Osteocyte (in vitro differentiated cells): ENCODE results near the gene LYVE1. TPM values are rescaled to one million over a fixed set of nuclear protein-coding genes. Genes with fewer than 3 reads are reported as not detected.

Source experiments
- DNase-seq: peaks from one replicate; pipeline ENCODE4 v3.0.0; 2021; ENCODE audit warnings: mixed read lengths; ENCODE audit not compliant: unreplicated experiment; ENCODE audit errors: extremely low spot score
- H3K27ac Mint-ChIP-seq: one replicate; pipeline ENCODE4 v1.8.0; 2021; ENCODE audit warnings: mild to moderate bottlenecking, mixed read lengths; ENCODE audit not compliant: unreplicated experiment
- H3K27me3 Mint-ChIP-seq: one replicate; pipeline ENCODE4 v1.8.0; 2021; ENCODE audit warnings: mixed read lengths; ENCODE audit not compliant: unreplicated experiment
- H3K36me3 Mint-ChIP-seq: one replicate; pipeline ENCODE4 v1.8.0; 2021; ENCODE audit warnings: mixed read lengths; ENCODE audit not compliant: unreplicated experiment
- H3K4me1 Mint-ChIP-seq: one replicate; pipeline ENCODE4 v1.8.0; 2021; ENCODE audit warnings: mixed read lengths; ENCODE audit not compliant: unreplicated experiment
- H3K4me3 Mint-ChIP-seq: one replicate; pipeline ENCODE4 v1.8.0; 2021; ENCODE audit warnings: mild to moderate bottlenecking, moderate library complexity, mixed read lengths; ENCODE audit not compliant: unreplicated experiment
- H3K9me3 Mint-ChIP-seq: one replicate; pipeline ENCODE4 v1.8.0; 2021; ENCODE audit warnings: mixed read lengths; ENCODE audit not compliant: unreplicated experiment
- CTCF ChIP-seq: fragments of 200-600 bp; sonication (generic); IDR thresholded peaks from 2 replicates; pipeline ENCODE4 v1.5.0; 2021; ENCODE audit warnings: antibody characterized with exemption, mild to moderate bottlenecking, moderate library complexity
- total RNA-seq: library from RNA; stranded (reverse); gene quantifications from 2 replicates; pipeline ENCODE4 v1.2.1, GENCODE V29; 2021

LYVE1 gene
- total RNA-seq, 1 donor from 2014 or later, result 1.5 TPM

GRCh38 chr11:10541561-10541930 is 26.9 kb downstream of the LYVE1 start:
- peak overlapping the region; percentile 92 for H3K4me3 Mint-ChIP-seq
- no peaks in the 10 kb centered on the region for H3K9me3 Mint-ChIP-seq
- H3K27ac Mint-ChIP-seq, result peak overlapping the region; percentile 88
- DNase-seq, result no peak
- no peaks in the 10 kb centered on the region for H3K36me3 Mint-ChIP-seq
- no peaks in the 10 kb centered on the region for H3K27me3 Mint-ChIP-seq
- peaks cover 36% of the 10 kb centered on the region for H3K4me1 Mint-ChIP-seq
- TF ChIP-seq CTCF, result no peak

GRCh38 chr11:10540915-10541560 is 27.4 kb downstream of the LYVE1 start, which contains the start of gene RNF141:
RNF141 (minus strand) TSS chr11:10541187; CDS start chr11:10534158, 7,029 bp downstream.
- peaks cover 41% of the 10 kb centered on the region for H3K4me1 Mint-ChIP-seq
- no peaks in the 10 kb centered on the region for H3K27me3 Mint-ChIP-seq
- peak within 1 kb of the TSS; percentile 92 for H3K4me3 Mint-ChIP-seq
- no peaks in the 10 kb centered on the region for H3K36me3 Mint-ChIP-seq
- peak; percentile 87 for TF ChIP-seq CTCF
- peak; percentile 99 for DNase-seq
- H3K27ac Mint-ChIP-seq, result peak within 1 kb of the TSS; percentile 88
- no peaks in the 10 kb centered on the region for H3K9me3 Mint-ChIP-seq

- peak overlapping the region; percentile 88 for H3K27ac Mint-ChIP-seq
- H3K27me3 Mint-ChIP-seq, result no peaks in the 10 kb centered on the region
- H3K36me3 Mint-ChIP-seq, result no peaks in the 10 kb centered on the region
- DNase-seq, result no peak
- H3K4me3 Mint-ChIP-seq, result peak overlapping the region; percentile 92
- H3K4me1 Mint-ChIP-seq, result peaks cover 44% of the 10 kb centered on the region
- H3K9me3 Mint-ChIP-seq, result no peaks in the 10 kb centered on the region
- no peak for TF ChIP-seq CTCF
These were observed 27.9 kb downstream of the LYVE1 start for GRCh38 chr11:10540546-10540914.

- no peak for DNase-seq
- TF ChIP-seq CTCF, result no peak
- peak overlapping the region; percentile 88 for H3K27ac Mint-ChIP-seq
- no peaks in the 10 kb centered on the region for H3K36me3 Mint-ChIP-seq
- H3K4me3 Mint-ChIP-seq, result peak overlapping the region; percentile 92
- peaks cover 47% of the 10 kb centered on the region for H3K4me1 Mint-ChIP-seq
- no peaks in the 10 kb centered on the region for H3K9me3 Mint-ChIP-seq
- H3K27me3 Mint-ChIP-seq, result no peaks in the 10 kb centered on the region
These were observed 29.1 kb downstream of the LYVE1 start for GRCh38 chr11:10539339-10539738.

- no peak for TF ChIP-seq CTCF
- Mint-ChIP-seq H3K4me3 (peak overlapping the region; percentile 92), H3K9me3 (no peaks in the 10 kb centered on the region), H3K4me1 (peaks cover 47% of the 10 kb centered on the region), H3K27ac (peak overlapping the region; percentile 70), H3K36me3 (peaks cover 2% of the 10 kb centered on the region), H3K27me3 (no peaks in the 10 kb centered on the region)
- DNase-seq, result no peak
These were observed 29.5 kb downstream of the LYVE1 start for GRCh38 chr11:10538924-10539323.
